Fibroblast of mammary gland (primary cell): ENCODE measurements around the gene ENKUR.

Source experiments
- DNase-seq: peaks from one replicate; pipeline ENCODE4 v3.0.0-alpha.2; 2010; ENCODE audit warnings: low read depth
- H3K4me3 ChIP-seq: 2 replicates; pipeline ENCODE4 v1.5.1; 2011; ENCODE audit warnings: low read depth, mild to moderate bottlenecking, low read length, moderate library complexity; ENCODE audit not compliant: control insufficient read depth
- TF ChIP-seq, protein P1 (sequence below): conservative IDR thresholded peaks from 2 replicates; pipeline ENCODE4 v1.5.1; 2011; ENCODE audit warnings: low read depth, low read length, inconsistent platforms; ENCODE audit not compliant: control insufficient read depth, insufficient read depth

ENKUR gene

DNA sequence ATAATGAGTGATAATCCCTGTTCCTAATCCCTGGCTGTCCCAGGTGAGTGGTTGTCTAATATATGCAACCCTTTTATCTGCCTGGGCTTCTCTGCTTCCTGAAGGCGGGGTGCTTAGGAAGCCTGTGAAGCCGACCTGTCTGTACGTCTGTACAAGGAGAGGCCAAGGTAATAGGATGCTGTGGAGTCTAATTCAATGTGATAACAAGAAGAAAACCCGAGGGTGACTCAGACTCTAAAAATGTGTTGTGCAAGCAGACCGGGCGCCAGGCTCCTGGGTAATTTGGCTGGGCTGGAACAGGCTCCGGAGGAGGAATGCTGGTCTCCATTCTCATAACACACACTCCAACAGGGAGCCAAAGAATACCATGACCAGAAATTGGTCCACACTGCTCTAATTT lies 44.0 kb upstream of the ENKUR start:
- no peak overlapping the region for H3K4me3 ChIP-seq
- TF ChIP-seq, protein P1, sequence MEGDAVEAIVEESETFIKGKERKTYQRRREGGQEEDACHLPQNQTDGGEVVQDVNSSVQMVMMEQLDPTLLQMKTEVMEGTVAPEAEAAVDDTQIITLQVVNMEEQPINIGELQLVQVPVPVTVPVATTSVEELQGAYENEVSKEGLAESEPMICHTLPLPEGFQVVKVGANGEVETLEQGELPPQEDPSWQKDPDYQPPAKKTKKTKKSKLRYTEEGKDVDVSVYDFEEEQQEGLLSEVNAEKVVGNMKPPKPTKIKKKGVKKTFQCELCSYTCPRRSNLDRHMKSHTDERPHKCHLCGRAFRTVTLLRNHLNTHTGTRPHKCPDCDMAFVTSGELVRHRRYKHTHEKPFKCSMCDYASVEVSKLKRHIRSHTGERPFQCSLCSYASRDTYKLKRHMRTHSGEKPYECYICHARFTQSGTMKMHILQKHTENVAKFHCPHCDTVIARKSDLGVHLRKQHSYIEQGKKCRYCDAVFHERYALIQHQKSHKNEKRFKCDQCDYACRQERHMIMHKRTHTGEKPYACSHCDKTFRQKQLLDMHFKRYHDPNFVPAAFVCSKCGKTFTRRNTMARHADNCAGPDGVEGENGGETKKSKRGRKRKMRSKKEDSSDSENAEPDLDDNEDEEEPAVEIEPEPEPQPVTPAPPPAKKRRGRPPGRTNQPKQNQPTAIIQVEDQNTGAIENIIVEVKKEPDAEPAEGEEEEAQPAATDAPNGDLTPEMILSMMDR: no peak
- peak; percentile 78 for DNase-seq

DNA sequence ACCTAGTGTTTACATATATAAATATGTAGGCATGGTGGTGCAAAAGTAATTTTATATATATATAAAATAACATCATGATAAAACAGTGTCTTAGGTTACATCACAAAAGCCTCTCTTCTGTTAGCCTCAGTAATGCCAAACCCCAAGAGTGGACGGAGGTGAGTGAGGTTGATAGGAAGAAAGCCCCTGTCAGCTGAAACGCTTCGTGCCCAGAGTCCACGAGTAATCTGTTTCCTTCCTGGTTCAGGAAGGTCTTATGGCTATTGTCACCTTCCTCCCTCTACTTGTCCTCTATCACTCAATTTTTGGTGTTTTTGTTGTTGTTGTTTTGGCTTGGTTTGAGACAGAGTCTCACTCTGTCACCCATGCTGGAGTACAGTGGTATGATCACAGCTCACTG lies 41.9 kb upstream of the ENKUR start:
- no peak for DNase-seq
- H3K4me3 ChIP-seq: no peak overlapping the region
- TF ChIP-seq, protein P1: no peak

DNA sequence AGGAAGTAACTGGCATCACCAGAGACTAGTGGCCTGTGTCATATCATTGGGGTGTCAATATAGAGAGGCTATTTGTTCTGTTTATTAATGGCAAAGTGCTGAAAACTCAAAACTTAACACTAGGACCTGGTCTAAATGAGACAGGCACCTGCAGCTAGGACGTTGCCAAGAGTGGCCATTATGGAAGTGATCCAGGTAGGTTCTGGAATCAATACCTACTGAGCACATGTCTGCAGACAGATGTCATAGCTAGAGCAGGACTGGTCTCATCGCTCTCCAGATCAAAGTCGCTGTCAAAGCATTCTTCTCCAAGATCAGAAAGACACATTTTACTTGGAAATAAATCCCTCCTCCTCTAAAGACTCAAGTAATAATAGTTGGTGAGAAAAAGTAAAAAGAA lies 40.8 kb upstream of the ENKUR start:
- DNase-seq: no peak
- H3K4me3 ChIP-seq: no peak overlapping the region
- TF ChIP-seq, protein P1: no peak

DNA sequence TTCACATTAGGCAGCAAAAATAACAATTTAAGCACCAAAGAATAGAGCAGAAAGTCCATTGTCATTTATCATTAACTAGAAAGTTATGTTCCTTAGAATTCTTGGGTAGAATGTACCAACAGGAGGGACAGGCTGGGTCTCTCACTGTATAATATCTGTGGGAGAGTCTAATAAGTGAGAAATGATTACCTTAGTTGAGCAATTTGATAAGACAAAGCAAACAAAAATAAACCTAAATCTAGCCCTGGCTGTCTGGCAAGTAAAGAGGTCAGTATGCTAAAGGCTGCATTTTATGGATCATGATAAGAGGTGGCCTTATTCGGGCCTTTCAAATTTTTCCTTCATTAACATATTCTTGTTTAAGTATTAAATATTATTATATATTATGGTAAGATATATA lies 36.1 kb upstream of the ENKUR start:
- no peak for DNase-seq
- TF ChIP-seq, protein P1: no peak
- H3K4me3 ChIP-seq: no peak overlapping the region

DNA sequence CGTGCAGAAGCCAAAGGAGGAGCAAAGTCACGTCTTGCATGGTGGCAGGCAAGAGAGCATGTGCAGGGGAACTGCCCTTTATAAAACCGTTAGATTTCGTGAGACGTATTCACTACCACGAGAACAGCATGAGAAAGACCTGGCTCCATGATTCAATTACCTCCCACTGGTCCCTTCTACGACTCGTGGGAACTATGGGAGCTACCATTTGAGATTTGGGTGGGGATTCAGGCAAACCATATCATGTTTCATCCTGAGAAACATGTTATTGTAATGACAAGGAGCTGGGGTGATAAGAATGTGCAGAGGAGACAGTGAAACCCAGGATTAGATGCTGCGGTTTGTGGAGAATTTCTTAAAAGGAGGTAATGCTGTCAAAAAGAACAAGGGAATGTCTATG lies 34.4 kb upstream of the ENKUR start:
- TF ChIP-seq, protein P1: no peak
- DNase-seq: peak; percentile 11
- H3K4me3 ChIP-seq: no peak overlapping the region

DNA sequence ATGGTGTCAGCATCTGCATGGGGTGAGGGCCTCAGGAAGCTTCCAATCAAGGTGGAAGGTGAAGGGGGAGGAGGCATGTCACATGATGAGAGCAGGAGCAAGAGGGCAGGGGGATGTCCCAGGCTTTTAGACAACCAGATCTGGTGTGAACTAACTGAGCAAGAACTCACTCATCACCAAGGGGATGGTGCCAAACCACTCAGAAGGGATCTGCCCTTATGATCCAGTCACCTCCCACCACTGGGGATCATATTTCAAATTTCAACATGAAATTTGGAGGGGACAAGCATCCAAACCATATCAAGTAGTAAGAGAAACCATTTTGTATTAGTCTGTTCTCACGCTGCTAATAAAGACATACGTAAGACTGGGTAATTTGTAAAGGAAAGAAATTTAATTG lies 34.0 kb upstream of the ENKUR start:
- TF ChIP-seq, protein P1: no peak
- DNase-seq: peak; percentile 82
- no peak overlapping the region for H3K4me3 ChIP-seq

DNA sequence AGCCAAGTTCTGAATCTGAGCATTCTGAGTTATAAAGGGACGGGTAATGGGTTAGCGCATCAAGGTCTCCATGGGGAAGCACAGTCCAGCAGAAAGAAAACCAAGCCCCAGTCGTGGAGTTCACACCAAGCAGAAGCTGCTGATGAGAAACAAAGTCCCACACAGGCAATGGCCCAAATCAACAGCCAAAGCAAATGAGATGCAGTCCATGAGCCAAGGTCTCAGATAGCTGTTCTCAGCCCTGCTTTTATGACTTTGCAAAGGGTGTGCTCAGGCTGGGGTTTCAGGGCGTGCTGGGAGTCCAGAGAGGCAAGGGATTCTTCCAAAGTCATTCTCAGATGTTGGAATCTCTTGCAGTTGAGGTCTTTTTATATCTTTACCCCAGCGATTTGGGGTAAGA lies 32.5 kb upstream of the ENKUR start:
- no peak for DNase-seq
- H3K4me3 ChIP-seq: no peak overlapping the region
- TF ChIP-seq, protein P1: no peak
